ENCODE data around the gene NCAM1. TPM values are rescaled to one million over a fixed set of nuclear protein-coding genes. Genes with fewer than 3 reads are reported as not detected.

The NCAM1 gene
- total and polyA plus RNA-seq, 2 donors from 2014 or later = 1.7 to 3.0 TPM

GRCh38 chr11:113222241-113222640, 261.0 kb downstream of the NCAM1 start:
- FAIRE-seq (no peak), DNase-seq (no peak)
- peaks cover 0 to 2% (median 0%) of the 10 kb centered on the region in 3 donors for H3K36me3 ChIP-seq (ENCODE audit: control insufficient read depth in 2 of 3, insufficient read depth in 3 of 3, low read length in 3 of 3)
- H3K9me3 ChIP-seq (ENCODE audit: control insufficient read depth in 2 of 3, insufficient read depth in 1 of 3, low read length in 3 of 3) = no peaks in the 10 kb centered on the region
- no peak overlapping the region for H3K4me3 ChIP-seq (ENCODE audit: low read length in 3 of 3)
- intact Hi-C loops (cut with DNase I) = no loop called here
- H3K4me1 ChIP-seq (ENCODE audit: control insufficient read depth in 2 of 3, insufficient read depth in 2 of 3, low read depth in 1 of 3, low read length in 3 of 3) = peaks cover 0 to 2% (median 0%) of the 10 kb centered on the region in 3 donors
- H3K9ac ChIP-seq (ENCODE audit: low read length in 3 of 3) = no peak overlapping the region
- no peak overlapping the region for H3K27ac ChIP-seq (ENCODE audit: low read depth in 2 of 2, low read length in 2 of 2)
- no peak for TF ChIP-seq CTCF (IDR thresholded peaks at IDR 0.05; ENCODE audit: borderline replicate concordance, extremely low read depth, insufficient read depth)
- H3K27me3 ChIP-seq (ENCODE audit: control insufficient read depth, insufficient read depth, low read length) = no peaks in the 10 kb centered on the region

GRCh38 chr11:113234888-113235287, 273.7 kb downstream of the NCAM1 start:
- Histone ChIP-seq H3K36me3 (ENCODE audit: control insufficient read depth in 2 of 3, insufficient read depth in 3 of 3, low read length in 3 of 3) (no peaks in the 10 kb centered on the region), H3K4me1 (ENCODE audit: control insufficient read depth in 2 of 3, insufficient read depth in 2 of 3, low read depth in 1 of 3, low read length in 3 of 3) (no peaks in the 10 kb centered on the region), H3K27ac (ENCODE audit: low read depth in 2 of 2, low read length in 2 of 2) (no peak overlapping the region), H3K27me3 (ENCODE audit: control insufficient read depth, insufficient read depth, low read length) (no peaks in the 10 kb centered on the region), H3K9me3 (ENCODE audit: control insufficient read depth in 2 of 3, insufficient read depth in 1 of 3, low read length in 3 of 3) (no peaks in the 10 kb centered on the region), H3K9ac (ENCODE audit: low read length in 3 of 3) (no peak overlapping the region), H3K4me3 (ENCODE audit: low read length in 3 of 3) (no peak overlapping the region)
- FAIRE-seq = no peak
- peak in 1 of 5 donors; percentile 47 for DNase-seq
- intact Hi-C loops (cut with DNase I) = no loop called here
- no peak for TF ChIP-seq CTCF (IDR thresholded peaks at IDR 0.05; ENCODE audit: borderline replicate concordance, extremely low read depth, insufficient read depth)

GRCh38 chr11:113237261-113237660, 276.0 kb downstream of the NCAM1 start:
- no peaks in the 10 kb centered on the region for H3K27me3 ChIP-seq (ENCODE audit: control insufficient read depth, insufficient read depth, low read length)
- no peak for TF ChIP-seq CTCF (IDR thresholded peaks at IDR 0.05; ENCODE audit: borderline replicate concordance, extremely low read depth, insufficient read depth)

GRCh38 chr11:113238721-113239120, 277.5 kb downstream of the NCAM1 start:
- H3K9me3 ChIP-seq (ENCODE audit: control insufficient read depth in 2 of 3, insufficient read depth in 1 of 3, low read length in 3 of 3) = no peaks in the 10 kb centered on the region
- TF ChIP-seq CTCF (IDR thresholded peaks at IDR 0.05; ENCODE audit: borderline replicate concordance, extremely low read depth, insufficient read depth) = no peak
- H3K4me3 ChIP-seq (ENCODE audit: low read length in 3 of 3) = no peak overlapping the region
- no peak overlapping the region for H3K27ac ChIP-seq (ENCODE audit: low read depth in 2 of 2, low read length in 2 of 2)
- FAIRE-seq = no peak
- H3K9ac ChIP-seq (ENCODE audit: low read length in 3 of 3) = no peak overlapping the region
- H3K27me3 ChIP-seq (ENCODE audit: control insufficient read depth, insufficient read depth, low read length) = no peaks in the 10 kb centered on the region
- H3K4me1 ChIP-seq (ENCODE audit: control insufficient read depth in 2 of 3, insufficient read depth in 2 of 3, low read depth in 1 of 3, low read length in 3 of 3) = no peaks in the 10 kb centered on the region
- intact Hi-C loops (cut with DNase I) = no loop called here
- no peak for DNase-seq
- H3K36me3 ChIP-seq (ENCODE audit: control insufficient read depth in 2 of 3, insufficient read depth in 3 of 3, low read length in 3 of 3) = no peaks in the 10 kb centered on the region

More at GRCh38 chr11:113237261-113237660, 276.0 kb downstream of the NCAM1 start:
- DNase-seq = no peak
- Histone ChIP-seq H3K36me3 (ENCODE audit: control insufficient read depth in 2 of 3, insufficient read depth in 3 of 3, low read length in 3 of 3) (no peaks in the 10 kb centered on the region), H3K4me1 (ENCODE audit: control insufficient read depth in 2 of 3, insufficient read depth in 2 of 3, low read depth in 1 of 3, low read length in 3 of 3) (no peaks in the 10 kb centered on the region), H3K4me3 (ENCODE audit: low read length in 3 of 3) (no peak overlapping the region), H3K9ac (ENCODE audit: low read length in 3 of 3) (no peak overlapping the region), H3K9me3 (ENCODE audit: control insufficient read depth in 2 of 3, insufficient read depth in 1 of 3, low read length in 3 of 3) (no peaks in the 10 kb centered on the region), H3K27ac (ENCODE audit: low read depth in 2 of 2, low read length in 2 of 2) (no peak overlapping the region)
- intact Hi-C loops (cut with DNase I) = no loop called here
- FAIRE-seq = no peak
